Right lobe of liver (tissue), 4 donors: ENCODE data around the gene CDH13.

Source experiments
- POLR2A ChIP-seq: fragments of 450-650 bp; IDR thresholded peaks from one replicate; pipeline ENCODE4 v1.6.1; 2017; ENCODE audit warnings: antibody characterized with exemption, mild to moderate bottlenecking
- TF ChIP-seq, protein P1 (sequence below), 4 donors: fragments of 200-600 bp in 3 of 4; fragments of 450-650 bp in 1 of 4; IDR thresholded peaks; one replicate each; pipeline versions ENCODE4 v1.5.1 to v1.8.0; 2016 to 2022; ENCODE audit warnings: antibody characterized with exemption in 4 of 4, mild to moderate bottlenecking in 2 of 4
- donor health status: DM: no; HTN: no; CAD: no.
- donor health status: DM: no; HTN: no; CAD: no.
- donor health status: DM: no; HTN: yes; CAD: no.

GRCh38 chr16:83328936-83329335 lies 702.2 kb downstream of the CDH13 start:
- TF ChIP-seq, protein P1, sequence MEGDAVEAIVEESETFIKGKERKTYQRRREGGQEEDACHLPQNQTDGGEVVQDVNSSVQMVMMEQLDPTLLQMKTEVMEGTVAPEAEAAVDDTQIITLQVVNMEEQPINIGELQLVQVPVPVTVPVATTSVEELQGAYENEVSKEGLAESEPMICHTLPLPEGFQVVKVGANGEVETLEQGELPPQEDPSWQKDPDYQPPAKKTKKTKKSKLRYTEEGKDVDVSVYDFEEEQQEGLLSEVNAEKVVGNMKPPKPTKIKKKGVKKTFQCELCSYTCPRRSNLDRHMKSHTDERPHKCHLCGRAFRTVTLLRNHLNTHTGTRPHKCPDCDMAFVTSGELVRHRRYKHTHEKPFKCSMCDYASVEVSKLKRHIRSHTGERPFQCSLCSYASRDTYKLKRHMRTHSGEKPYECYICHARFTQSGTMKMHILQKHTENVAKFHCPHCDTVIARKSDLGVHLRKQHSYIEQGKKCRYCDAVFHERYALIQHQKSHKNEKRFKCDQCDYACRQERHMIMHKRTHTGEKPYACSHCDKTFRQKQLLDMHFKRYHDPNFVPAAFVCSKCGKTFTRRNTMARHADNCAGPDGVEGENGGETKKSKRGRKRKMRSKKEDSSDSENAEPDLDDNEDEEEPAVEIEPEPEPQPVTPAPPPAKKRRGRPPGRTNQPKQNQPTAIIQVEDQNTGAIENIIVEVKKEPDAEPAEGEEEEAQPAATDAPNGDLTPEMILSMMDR (IDR thresholded peaks at IDR 0.05) = no peak
- no peak for TF ChIP-seq POLR2A
